Muscle layer of colon (tissue), 2 donors: Measurements from ENCODE around the gene MYLK.
A peak's percentile ranks its signal among the peaks of the same experiment; 100 is the strongest.

Experiments
- H3K27ac ChIP-seq: one replicate; pipeline ENCODE4 v1.7.0; 2013; ENCODE audit warnings: low read depth, mild to moderate bottlenecking, low read length, moderate library complexity
- H3K27me3 ChIP-seq, 2 donors: one replicate each; pipeline ENCODE4 v1.7.0; 2013; ENCODE audit warnings: low read length in 2 of 2, mild to moderate bottlenecking in 2 of 2; ENCODE audit not compliant: insufficient read depth in 2 of 2, control insufficient read depth in 1 of 2
- H3K36me3 ChIP-seq: one replicate; pipeline ENCODE4 v1.7.0; 2013; ENCODE audit warnings: mild to moderate bottlenecking, low read length; ENCODE audit not compliant: insufficient read depth
- H3K4me1 ChIP-seq: one replicate; pipeline ENCODE4 v1.7.0; 2013; ENCODE audit warnings: mild to moderate bottlenecking, low read length; ENCODE audit not compliant: insufficient read depth
- H3K4me3 ChIP-seq, 2 donors: one replicate each; pipeline ENCODE4 v1.7.0; 2013; ENCODE audit warnings: low read length in 2 of 2, low read depth in 1 of 2, mild to moderate bottlenecking in 1 of 2, moderate library complexity in 1 of 2
- H3K9ac ChIP-seq: one replicate; pipeline ENCODE4 v1.7.0; 2013; ENCODE audit warnings: low read length
- H3K9me3 ChIP-seq: one replicate; pipeline ENCODE4 v1.7.0; 2013; ENCODE audit warnings: mild to moderate bottlenecking, low read length
- donor health status: abdominal sarcoma.
- donor health status: Adenocarcinoma of cecum.

Gene MYLK

GRCh38 chr3:123692041-123692440, 192.1 kb downstream of the MYLK start:
- H3K4me1 ChIP-seq, result peaks cover 81% of the 10 kb centered on the region
- no peaks in the 10 kb centered on the region for H3K27me3 ChIP-seq
- H3K9me3 ChIP-seq, result no peaks in the 10 kb centered on the region
- H3K4me3 ChIP-seq, result no peak overlapping the region
- H3K36me3 ChIP-seq, result peaks cover 68% of the 10 kb centered on the region
- H3K27ac ChIP-seq, result peak overlapping the region; percentile 96
- H3K9ac ChIP-seq, result peak overlapping the region; percentile 9

GRCh38 chr3:123689831-123690230, 194.3 kb downstream of the MYLK start:
- Histone ChIP-seq H3K4me1 (peaks cover 98% of the 10 kb centered on the region), H3K9ac (no peak overlapping the region), H3K9me3 (no peaks in the 10 kb centered on the region), H3K4me3 (no peak overlapping the region), H3K27me3 (no peaks in the 10 kb centered on the region), H3K27ac (peak overlapping the region; percentile 21), H3K36me3 (peaks cover 83% of the 10 kb centered on the region)

GRCh38 chr3:123688241-123688747, 195.8 kb downstream of the MYLK start:
- peak overlapping the region; percentile 66 for H3K27ac ChIP-seq
- peak overlapping the region; percentile 6 for H3K9ac ChIP-seq
- peaks cover 98% of the 10 kb centered on the region for H3K4me1 ChIP-seq
- H3K9me3 ChIP-seq, result no peaks in the 10 kb centered on the region
- no peaks in the 10 kb centered on the region for H3K27me3 ChIP-seq
- no peak overlapping the region for H3K4me3 ChIP-seq
- H3K36me3 ChIP-seq, result peaks cover 87% of the 10 kb centered on the region

- no peak overlapping the region for H3K9ac ChIP-seq
- peak overlapping the region; percentile 66 for H3K27ac ChIP-seq
- no peaks in the 10 kb centered on the region for H3K9me3 ChIP-seq
- no peaks in the 10 kb centered on the region for H3K27me3 ChIP-seq
- peaks cover 98% of the 10 kb centered on the region for H3K4me1 ChIP-seq
- H3K4me3 ChIP-seq, result no peak overlapping the region
- peaks cover 83% of the 10 kb centered on the region for H3K36me3 ChIP-seq
Measured at GRCh38 chr3:123687286-123687685, 196.8 kb downstream of the MYLK start.

- Histone ChIP-seq H3K36me3 (peaks cover 83% of the 10 kb centered on the region), H3K27me3 (no peaks in the 10 kb centered on the region), H3K9me3 (no peaks in the 10 kb centered on the region), H3K4me3 (no peak overlapping the region), H3K9ac (peak overlapping the region; percentile 4), H3K4me1 (peaks cover 98% of the 10 kb centered on the region), H3K27ac (peak overlapping the region; percentile 65)
Measured at GRCh38 chr3:123686251-123686650, 197.9 kb downstream of the MYLK start.

- no peak overlapping the region for H3K9ac ChIP-seq
- no peak overlapping the region for H3K4me3 ChIP-seq
- peaks cover 83% of the 10 kb centered on the region for H3K36me3 ChIP-seq
- peaks cover 98% of the 10 kb centered on the region for H3K4me1 ChIP-seq
- H3K27ac ChIP-seq, result peak overlapping the region; percentile 65
- H3K9me3 ChIP-seq, result no peaks in the 10 kb centered on the region
- H3K27me3 ChIP-seq, result no peaks in the 10 kb centered on the region
Measured at GRCh38 chr3:123685780-123686179, 198.4 kb downstream of the MYLK start.

- Histone ChIP-seq H3K4me1 (peaks cover 97% of the 10 kb centered on the region), H3K9ac (no peak overlapping the region), H3K4me3 (no peak overlapping the region), H3K9me3 (no peaks in the 10 kb centered on the region), H3K36me3 (peaks cover 82% of the 10 kb centered on the region), H3K27me3 (no peaks in the 10 kb centered on the region), H3K27ac (peak overlapping the region; percentile 76)
Measured at GRCh38 chr3:123684636-123685035, 199.5 kb downstream of the MYLK start.

- Histone ChIP-seq H3K27me3 (no peaks in the 10 kb centered on the region), H3K4me3 (peak overlapping the region in 1 of 2 donors; percentile 4), H3K27ac (peak overlapping the region; percentile 76), H3K9me3 (no peaks in the 10 kb centered on the region), H3K4me1 (peaks cover 97% of the 10 kb centered on the region), H3K9ac (peak overlapping the region; percentile 49), H3K36me3 (peaks cover 82% of the 10 kb centered on the region)
Measured at GRCh38 chr3:123684209-123684608, 199.9 kb downstream of the MYLK start.

GRCh38 chr3:123683505-123684154, 200.5 kb downstream of the MYLK start:
- Histone ChIP-seq H3K9me3 (no peaks in the 10 kb centered on the region), H3K36me3 (peaks cover 80% of the 10 kb centered on the region), H3K4me3 (peak overlapping the region in 1 of 2 donors; percentile 4), H3K27ac (peak overlapping the region; percentile 61), H3K27me3 (no peaks in the 10 kb centered on the region), H3K9ac (peak overlapping the region; percentile 49), H3K4me1 (peaks cover 93% of the 10 kb centered on the region)

- H3K4me1 ChIP-seq, result peaks cover 94% of the 10 kb centered on the region
- peak overlapping the region; percentile 61 for H3K27ac ChIP-seq
- H3K27me3 ChIP-seq, result no peaks in the 10 kb centered on the region
- H3K9me3 ChIP-seq, result no peaks in the 10 kb centered on the region
- H3K4me3 ChIP-seq, result no peak overlapping the region
- H3K36me3 ChIP-seq, result peaks cover 87% of the 10 kb centered on the region
- peak overlapping the region; percentile 49 for H3K9ac ChIP-seq
Measured at GRCh38 chr3:123682781-123683504, 201.2 kb downstream of the MYLK start.

GRCh38 chr3:123682302-123682701, 201.8 kb downstream of the MYLK start:
- peak overlapping the region; percentile 61 for H3K27ac ChIP-seq
- H3K4me1 ChIP-seq, result peaks cover 91% of the 10 kb centered on the region
- H3K27me3 ChIP-seq, result no peaks in the 10 kb centered on the region
- H3K9me3 ChIP-seq, result no peaks in the 10 kb centered on the region
- H3K4me3 ChIP-seq, result no peak overlapping the region
- no peak overlapping the region for H3K9ac ChIP-seq
- H3K36me3 ChIP-seq, result peaks cover 86% of the 10 kb centered on the region
